HS-5 (cell line): ENCODE results near the gene PYDC1.
"Not testable (repeated sequence)": the region's sequence is repeated elsewhere in the genome, so short reads cannot be mapped to it uniquely, and the experiment has no call there.

Experiments
- DNase-seq: peaks from one replicate; pipeline ENCODE4 v3.0.0-alpha.2; 2012; ENCODE audit warnings: low read depth

PYDC1 gene

DNA sequence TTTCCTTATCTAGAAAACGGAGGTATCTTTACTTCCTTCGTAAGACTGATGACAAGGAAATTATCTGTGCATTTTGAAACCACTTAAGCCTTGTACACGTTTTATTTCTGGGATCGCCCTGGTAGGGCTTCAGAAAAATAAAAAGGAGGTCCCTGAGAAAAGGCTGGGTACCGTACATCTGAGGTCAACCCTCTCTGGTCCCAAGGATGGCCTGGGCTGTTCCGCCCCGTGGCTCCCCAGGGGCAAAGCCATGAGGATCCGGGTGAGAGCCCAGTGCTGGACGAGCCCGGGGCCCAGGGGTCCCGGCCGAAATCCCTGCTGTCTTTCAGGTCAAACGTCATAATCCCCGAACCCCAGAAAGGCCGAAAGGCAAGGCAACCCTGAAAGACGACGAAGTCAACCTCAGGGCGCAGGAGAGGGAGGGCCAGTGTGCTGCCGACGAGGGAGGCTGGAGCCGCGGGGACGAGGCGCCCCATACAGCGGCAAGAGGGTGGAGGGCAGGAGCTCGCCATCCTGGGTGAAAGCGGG lies 37.7 kb downstream of the PYDC1 start:
- DNase-seq, result no peak

DNA sequence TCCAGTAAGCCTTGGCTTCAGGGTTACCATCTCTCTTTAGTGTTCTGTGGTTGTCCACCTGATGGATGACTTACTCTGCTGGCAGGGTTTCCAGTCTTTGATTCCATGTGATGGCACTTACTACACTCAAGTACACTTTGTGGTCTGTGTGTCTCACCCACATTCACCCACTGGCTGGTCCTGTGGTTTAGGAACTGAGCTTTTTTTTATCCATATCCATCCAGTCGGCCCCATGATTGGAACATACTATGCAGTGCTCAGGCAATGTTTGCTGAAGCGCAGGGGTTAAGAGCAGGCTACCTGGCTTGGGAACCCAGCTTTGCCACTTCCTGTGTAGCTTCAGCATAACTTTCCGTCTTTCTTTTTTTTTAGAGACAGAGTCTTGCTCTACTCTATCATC lies 39.8 kb downstream of the PYDC1 start:
- no peak for DNase-seq

DNA sequence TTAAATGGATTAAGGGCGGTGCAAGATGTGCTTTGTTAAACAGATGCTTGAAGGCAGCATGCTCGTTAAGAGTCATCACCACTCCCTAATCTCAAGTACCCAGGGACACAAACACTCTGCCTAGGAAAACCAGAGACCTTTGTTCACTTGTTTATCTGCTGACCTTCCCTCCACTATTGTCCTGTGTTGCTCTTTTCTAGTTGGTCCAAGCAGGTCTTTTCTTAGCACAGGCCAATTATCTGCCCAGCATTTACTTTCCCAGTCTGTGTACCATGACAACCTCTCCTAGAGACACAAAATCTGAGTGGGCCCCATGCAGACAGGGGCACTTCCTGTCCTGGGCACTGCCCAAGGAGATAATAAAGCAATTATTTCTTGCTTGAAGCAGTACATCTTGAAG lies 46.9 kb downstream of the PYDC1 start:
- not testable (repeated sequence) for DNase-seq

- DNase-seq, result no peak
These were observed 48.1 kb downstream of the PYDC1 start for GRCh38 chr16:31168848-31169247.

DNA sequence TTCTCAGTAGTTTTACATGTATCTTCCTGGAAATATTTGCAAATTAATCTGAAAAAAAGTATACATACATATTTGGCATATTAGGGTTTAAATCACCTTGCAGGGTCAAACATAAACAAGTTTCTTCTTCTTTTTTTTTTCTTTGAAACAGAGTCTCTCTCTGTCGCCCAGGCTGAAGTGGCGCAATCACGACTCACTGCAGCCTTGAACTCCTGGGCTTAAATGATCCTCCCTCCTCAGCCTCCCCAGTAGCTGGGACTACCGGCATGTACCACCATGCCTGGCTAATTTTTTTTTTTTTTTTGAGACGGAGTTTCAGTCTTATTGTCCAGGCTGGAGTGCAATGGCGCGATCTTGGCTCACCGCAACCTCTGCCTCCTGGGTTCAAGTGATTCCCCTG lies 49.6 kb downstream of the PYDC1 start:
- no peak for DNase-seq
